Body of pancreas (tissue), 4 donors: Measurements from ENCODE around the gene PRTG.

ENCODE experiments used
- CTCF ChIP-seq, 7 experiments: fragments of 450-650 bp in 4 of 7; fragments of 200-600 bp in 3 of 7; sonication (generic) in 3 of 7; IDR thresholded peaks; one replicate each; pipeline ENCODE4 v1.5.1; 2016 to 2019; ENCODE audit warnings: antibody characterized with exemption in 7 of 7
- POLR2A ChIP-seq, 3 donors: fragments of 450-650 bp; IDR thresholded peaks; one replicate each; pipeline ENCODE4 v1.6.1; 2016; ENCODE audit warnings: antibody characterized with exemption in 3 of 3, mild to moderate bottlenecking in 2 of 3

- no peak for TF ChIP-seq CTCF (IDR thresholded peaks at IDR 0.05)
- TF ChIP-seq POLR2A (IDR thresholded peaks at IDR 0.05): no peak
Observed at GRCh38 chr15:55784286-55784685, 41.3 kb upstream of the PRTG start.
